ENCODE results near the gene FBXL17.

- TF ChIP-seq, protein P1, sequence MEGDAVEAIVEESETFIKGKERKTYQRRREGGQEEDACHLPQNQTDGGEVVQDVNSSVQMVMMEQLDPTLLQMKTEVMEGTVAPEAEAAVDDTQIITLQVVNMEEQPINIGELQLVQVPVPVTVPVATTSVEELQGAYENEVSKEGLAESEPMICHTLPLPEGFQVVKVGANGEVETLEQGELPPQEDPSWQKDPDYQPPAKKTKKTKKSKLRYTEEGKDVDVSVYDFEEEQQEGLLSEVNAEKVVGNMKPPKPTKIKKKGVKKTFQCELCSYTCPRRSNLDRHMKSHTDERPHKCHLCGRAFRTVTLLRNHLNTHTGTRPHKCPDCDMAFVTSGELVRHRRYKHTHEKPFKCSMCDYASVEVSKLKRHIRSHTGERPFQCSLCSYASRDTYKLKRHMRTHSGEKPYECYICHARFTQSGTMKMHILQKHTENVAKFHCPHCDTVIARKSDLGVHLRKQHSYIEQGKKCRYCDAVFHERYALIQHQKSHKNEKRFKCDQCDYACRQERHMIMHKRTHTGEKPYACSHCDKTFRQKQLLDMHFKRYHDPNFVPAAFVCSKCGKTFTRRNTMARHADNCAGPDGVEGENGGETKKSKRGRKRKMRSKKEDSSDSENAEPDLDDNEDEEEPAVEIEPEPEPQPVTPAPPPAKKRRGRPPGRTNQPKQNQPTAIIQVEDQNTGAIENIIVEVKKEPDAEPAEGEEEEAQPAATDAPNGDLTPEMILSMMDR (IDR thresholded peaks at IDR 0.05; ENCODE audit: insufficient read depth, low read depth, low read length) = peak; percentile 33
- no peak for TF ChIP-seq EZH2 (IDR thresholded peaks at IDR 0.05; ENCODE audit: insufficient read depth, low read length)
These were observed 506.1 kb downstream of the FBXL17 start for GRCh38 chr5:107875833-107876232.
